Fibroblast of gingiva (primary cell): Measurements from ENCODE around the gene AP4E1.
"Not testable (repeated sequence)": the region's sequence is repeated elsewhere in the genome, so short reads cannot be mapped to it uniquely, and the experiment has no call there.

Experiments used
- DNase-seq: peaks from one replicate; pipeline ENCODE4 v3.0.0-alpha.2; 2011; ENCODE audit warnings: low read depth

AP4E1 gene

DNA sequence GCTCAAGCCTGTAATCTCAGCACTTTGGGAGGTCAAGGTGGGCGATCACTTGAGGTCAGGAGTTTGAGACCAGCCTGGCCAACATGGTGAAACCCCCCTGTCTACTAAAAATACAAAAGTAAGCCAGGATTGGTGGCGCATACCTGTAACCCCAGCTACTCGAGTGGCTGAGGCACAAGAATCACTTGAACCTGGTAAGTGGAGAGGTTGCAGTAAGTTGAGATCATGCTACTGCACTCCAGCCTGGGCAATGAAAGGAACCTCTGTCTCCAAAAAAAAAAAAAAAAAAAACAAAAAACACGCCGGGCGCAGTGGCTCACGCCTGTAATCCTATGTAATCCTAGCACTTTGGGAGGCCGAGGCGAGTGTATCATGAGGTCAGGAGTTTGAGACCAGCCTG, 18.9 kb upstream of the AP4E1 start:
- DNase-seq: no peak

- DNase-seq: no peak
Observed at GRCh38 chr15:50890751-50891150, 17.7 kb upstream of the AP4E1 start.

DNA sequence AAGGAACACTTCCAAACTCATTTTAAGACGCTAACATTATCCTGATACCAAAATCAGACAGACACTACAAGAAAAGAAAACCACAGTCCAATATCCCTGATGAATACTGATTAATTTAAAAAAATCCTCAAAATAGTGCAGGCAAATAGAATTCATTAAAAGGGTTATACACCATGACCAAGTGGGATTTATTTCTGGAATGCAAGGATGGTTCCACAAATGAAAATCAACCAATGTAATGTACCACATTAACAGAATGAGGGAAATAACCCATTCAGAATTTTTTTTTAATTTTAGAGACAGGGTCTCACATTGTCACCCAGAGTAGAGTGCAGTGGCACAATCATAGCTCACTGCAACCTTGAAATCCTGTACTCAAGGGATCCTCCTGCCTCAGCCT, 17.3 kb upstream of the AP4E1 start:
- no peak for DNase-seq

- DNase-seq: no peak
Observed at GRCh38 chr15:50893976-50894375, 14.5 kb upstream of the AP4E1 start.

DNA sequence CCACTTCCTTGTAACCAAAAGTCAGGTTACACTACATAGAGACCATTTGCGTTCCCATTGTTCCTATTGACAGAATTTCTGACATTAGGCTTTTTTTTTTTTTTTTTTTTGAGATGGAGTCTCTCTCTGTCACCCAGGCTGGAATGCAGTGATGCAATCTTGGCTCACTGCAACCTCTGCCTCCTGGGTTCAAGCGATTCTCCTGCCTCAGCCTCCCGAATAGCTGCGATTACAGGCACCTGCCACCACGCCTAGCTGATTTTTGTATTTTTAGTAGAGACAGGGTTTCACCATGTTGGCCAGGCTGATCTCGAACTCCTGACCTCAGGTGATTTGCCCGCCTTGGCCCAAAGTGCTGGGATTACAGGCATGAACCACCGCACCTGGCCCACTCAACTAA, 7.1 kb upstream of the AP4E1 start:
- not testable (repeated sequence) for DNase-seq

DNA sequence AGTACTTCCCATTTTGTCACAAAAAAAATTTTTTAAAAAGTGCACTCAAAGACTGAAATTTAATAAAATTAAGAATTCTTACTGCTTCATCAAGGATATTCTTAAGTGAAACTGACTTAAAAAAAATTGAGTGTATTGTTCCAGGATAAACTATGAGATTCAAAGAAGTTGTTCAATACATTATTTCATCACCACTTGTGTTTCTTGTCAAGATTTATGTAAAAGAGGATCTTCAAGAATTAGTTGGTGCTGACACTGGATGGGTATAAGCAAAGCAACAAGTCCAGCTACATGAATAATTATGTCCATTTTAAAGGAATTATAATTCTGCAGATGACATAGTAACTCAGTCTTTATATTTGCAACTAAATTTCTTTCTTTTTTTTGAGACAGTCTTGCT, 4.3 kb upstream of the AP4E1 start:
- DNase-seq: no peak

GRCh38 chr15:50905055-50905454, 3.4 kb upstream of the AP4E1 start:
- no peak for DNase-seq

- DNase-seq: no peak
Observed at GRCh38 chr15:50906954-50907600, 1.4 kb upstream of the AP4E1 start.

DNA sequence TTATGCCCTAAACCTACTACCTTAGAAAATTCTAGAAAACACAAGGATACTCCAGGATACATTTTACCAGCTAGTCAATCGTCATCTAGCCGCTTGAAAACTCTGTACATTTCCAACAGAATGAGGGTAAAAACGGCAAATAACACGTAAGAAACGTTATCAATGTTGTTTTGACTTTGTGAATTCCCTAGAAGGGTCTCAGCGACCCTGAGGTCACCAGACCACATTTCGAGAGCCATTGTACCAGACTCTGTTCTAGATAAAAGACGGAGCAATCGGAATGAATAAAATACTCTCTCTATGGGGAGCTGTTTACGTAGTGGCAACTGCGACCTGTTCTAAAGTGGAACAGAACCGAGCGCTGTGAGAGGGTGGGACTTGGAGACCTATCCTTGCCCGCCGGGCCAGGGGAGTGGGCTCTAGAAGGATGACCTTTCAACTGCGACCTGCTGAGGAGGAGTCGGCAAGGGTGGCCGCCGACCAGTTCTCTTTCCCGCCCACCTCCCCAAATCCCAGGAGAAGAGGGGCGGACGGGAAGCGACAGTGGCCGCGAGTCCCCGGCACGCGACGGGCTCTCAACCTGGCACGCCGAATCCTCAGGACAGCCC, 778 bp upstream of the AP4E1 start:
- DNase-seq: peak; percentile 37

DNA sequence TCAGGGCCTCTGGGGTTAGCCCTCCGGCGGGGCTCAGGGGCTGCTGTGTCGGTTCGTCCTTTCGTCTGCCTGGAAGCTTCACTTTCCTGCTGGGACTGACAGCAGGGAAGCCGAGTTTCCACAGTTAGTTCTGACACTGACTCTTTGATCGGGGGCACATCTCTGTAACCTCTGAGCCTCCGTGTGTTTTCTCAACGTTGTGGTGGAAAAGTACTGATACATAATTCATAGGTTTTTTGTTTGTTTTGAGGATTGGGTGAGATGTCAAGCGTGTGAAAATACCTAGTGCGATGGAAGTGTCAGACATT, 481 bp downstream of the AP4E1 start:
- DNase-seq: no peak

GRCh38 chr15:50910426-50910795, 1.9 kb downstream of the AP4E1 start:
- peak; percentile 83 for DNase-seq

DNA sequence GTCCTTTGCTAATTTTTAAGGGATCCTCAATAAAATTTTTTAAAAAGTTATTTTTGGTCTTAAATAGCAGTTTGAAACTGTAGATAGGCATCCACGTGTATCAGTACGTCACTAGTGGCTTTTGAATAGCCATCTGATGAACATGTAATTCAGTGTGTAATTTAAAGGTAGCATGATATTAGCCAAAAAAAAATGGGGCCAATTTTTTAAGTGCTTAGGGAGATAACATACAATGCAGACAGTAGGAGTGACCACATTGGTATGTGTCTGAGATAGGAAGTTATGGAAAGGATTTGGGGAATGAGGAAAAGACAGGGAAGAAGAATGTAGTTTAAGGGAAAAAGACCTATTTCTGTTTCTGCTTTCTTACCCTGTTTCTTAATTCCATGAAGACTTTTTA, 2.5 kb downstream of the AP4E1 start:
- DNase-seq: no peak

DNA sequence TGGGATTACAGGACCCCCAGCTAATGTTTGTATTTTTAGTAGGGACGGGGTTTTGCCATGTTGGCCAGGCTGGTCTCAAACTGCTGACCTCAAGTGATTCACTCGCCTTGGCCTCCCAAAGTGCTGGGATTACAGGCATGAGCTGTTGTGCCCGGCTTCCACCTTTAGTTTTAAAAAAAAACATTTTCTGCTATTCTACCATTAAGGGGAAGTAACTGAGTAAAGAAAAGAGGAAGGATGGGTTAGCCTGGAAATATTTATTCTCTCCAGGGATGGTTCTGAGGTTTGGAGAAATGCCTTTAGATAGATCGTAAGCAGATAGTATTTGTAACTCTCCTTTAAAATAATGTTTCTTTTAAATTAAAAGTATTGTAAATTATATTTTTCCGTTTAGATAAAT, 3.1 kb downstream of the AP4E1 start:
- DNase-seq: no peak

DNA sequence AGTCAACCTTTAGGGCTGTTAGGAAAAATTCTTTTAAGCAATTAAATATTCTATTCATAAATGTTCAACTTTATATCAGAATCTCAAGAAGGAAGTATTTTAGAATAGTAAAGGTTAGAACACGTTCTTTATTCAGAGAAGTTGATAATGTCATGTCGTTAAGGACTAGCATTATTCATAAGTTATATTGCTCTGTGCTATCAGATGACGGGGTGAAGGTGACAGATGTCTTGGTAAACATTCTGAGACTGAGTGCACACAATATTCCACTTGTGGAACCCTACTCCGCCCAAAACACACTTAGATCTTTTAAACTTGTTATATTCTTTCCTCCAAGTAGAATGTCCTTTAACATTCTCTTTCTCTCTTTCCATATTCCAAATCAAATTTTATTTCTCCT, 7.9 kb downstream of the AP4E1 start:
- DNase-seq: no peak

- DNase-seq: not testable (repeated sequence)
Observed at GRCh38 chr15:50919359-50919758, 10.9 kb downstream of the AP4E1 start.

DNA sequence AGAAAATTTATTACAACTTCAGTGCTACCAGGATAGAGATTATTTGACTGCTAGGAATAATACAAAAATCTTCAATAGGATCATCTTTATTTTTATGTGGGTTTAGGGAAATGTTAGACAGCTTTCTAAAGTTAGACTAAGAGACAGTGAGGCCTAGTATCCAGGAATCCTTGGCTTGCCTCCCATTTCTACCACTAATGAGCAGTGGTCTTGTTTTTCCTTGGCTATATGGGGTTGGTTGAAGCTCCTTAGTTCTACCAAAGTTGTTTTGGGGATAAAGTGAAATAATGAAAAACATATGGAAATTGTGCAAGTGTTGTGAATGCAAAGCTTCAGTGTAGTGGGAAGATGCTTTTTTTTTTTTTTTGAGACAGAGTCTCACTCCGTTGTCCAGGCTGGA, 16.8 kb downstream of the AP4E1 start:
- DNase-seq: peak; percentile 48

GRCh38 chr15:50929062-50929461, 20.6 kb downstream of the AP4E1 start:
- DNase-seq: no peak

- DNase-seq: no peak
Observed at GRCh38 chr15:50930792-50931191, 22.3 kb downstream of the AP4E1 start.

- no peak for DNase-seq
Observed at GRCh38 chr15:50933341-50933740, 24.9 kb downstream of the AP4E1 start.

- DNase-seq: no peak
Observed at GRCh38 chr15:50938525-50938924, 30.0 kb downstream of the AP4E1 start.

DNA sequence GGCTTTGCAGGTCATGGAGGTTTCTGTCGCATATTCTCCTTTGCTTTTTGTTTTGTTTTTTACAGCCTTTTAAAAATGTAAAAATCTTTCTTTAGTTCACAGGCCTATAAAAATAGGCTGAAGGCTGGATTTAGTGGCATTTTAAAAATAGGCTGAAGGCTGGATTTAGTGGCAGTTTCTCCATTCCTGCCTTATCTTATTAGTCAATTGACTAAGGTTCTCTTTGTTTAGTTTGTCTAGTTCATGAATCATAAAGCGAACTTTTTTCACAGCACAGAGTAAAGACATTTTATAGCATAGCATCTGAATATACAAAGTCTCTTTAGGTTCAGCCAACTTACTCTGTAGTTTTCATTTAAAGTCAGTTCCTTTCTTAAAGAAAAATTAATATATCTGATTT, 31.4 kb downstream of the AP4E1 start:
- DNase-seq: no peak

- peak; percentile 1 for DNase-seq
Observed at GRCh38 chr15:50940506-50940905, 32.0 kb downstream of the AP4E1 start.

DNA sequence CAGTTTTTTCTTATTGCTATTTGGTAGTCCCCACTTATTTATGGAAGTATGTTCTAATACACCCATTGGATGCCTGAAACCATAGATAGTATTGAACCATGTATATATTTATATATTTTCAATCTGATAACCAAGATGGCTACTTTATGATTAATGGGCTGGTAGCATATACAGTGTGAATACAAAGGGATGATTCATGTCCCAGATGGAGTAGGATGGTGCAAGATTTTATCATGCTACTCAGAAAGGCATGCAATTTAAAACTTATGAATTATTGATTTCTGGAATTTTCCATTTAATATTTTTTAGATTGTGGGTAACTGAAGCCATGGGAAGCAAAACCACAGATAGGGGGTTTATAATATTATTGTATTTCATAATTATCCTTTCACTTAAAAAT, 35.2 kb downstream of the AP4E1 start:
- DNase-seq: peak; percentile 3

DNA sequence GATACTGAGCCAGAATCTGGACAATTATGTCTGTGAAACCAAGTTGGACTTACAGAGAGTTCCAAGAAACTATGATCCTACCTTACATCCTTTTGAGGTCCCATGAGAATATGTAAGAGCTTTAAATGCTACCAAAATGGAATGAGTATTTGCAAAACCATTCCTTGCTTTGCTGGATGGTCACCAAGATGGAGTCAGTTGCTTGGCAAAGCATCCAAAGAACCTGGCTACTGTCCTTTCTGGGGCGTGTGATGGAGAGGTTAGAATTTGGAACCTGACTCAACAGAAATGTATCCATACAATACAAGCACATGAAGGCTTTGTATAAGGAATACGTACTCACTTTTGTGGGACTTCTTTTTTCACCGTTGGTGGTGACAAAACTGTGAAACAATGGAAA, 36.2 kb downstream of the AP4E1 start:
- peak; percentile 8 for DNase-seq

DNA sequence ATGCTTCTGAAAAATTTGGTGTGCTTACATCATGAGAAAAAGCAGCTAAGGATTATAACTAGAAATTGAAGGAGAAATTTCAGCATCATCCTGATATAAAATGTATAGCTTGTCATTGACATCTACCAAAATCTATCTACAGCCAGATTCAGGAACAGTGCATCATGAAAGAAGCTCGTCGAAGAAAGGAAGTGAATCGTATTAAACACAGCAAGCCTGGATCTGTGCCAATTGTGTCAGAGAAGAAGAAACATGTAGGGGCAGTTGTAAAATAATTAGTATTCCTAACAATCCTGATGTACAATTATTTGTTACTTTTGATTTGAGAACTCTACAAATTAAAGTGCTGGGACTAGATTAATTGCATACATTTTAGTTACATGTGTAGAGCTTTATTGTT, 37.2 kb downstream of the AP4E1 start:
- no peak for DNase-seq
